C4-2B (cell line): ENCODE results near the gene SPATA18.

Source experiments
- ZFX ChIP-seq: fragments of 450-650 bp; IDR thresholded peaks from 2 replicates; pipeline ENCODE4 v1.6.1; 2017
- TF ChIP-seq, protein P1 (sequence below): fragments of 450-650 bp; conservative IDR thresholded peaks from 2 replicates; pipeline ENCODE4 v1.5.1; 2017; ENCODE audit warnings: mild to moderate bottlenecking

DNA sequence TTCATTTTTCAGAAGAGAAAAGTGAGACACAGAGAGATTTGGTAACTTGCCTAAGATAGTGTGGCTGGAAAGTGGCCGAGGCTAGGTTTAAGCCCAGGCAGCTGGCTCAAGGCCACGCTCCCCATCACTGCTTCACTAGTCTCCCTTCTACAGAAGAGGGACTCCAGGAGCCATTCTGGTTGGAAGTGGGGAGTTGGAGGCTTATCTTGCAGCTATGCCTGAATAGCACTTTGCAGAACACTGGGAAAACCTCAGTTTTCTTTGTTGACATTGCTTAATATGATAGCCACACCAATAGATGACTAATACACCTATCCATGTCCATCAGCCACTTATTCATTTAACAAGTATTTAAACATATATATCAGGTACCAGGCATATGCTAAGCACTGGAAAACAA, 49.5 kb upstream of the SPATA18 start:
- TF ChIP-seq, protein P1, sequence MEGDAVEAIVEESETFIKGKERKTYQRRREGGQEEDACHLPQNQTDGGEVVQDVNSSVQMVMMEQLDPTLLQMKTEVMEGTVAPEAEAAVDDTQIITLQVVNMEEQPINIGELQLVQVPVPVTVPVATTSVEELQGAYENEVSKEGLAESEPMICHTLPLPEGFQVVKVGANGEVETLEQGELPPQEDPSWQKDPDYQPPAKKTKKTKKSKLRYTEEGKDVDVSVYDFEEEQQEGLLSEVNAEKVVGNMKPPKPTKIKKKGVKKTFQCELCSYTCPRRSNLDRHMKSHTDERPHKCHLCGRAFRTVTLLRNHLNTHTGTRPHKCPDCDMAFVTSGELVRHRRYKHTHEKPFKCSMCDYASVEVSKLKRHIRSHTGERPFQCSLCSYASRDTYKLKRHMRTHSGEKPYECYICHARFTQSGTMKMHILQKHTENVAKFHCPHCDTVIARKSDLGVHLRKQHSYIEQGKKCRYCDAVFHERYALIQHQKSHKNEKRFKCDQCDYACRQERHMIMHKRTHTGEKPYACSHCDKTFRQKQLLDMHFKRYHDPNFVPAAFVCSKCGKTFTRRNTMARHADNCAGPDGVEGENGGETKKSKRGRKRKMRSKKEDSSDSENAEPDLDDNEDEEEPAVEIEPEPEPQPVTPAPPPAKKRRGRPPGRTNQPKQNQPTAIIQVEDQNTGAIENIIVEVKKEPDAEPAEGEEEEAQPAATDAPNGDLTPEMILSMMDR = no peak
- TF ChIP-seq ZFX = no peak
